MCF 10A (cell line): ENCODE measurements around the gene CNTNAP2. TPM values are rescaled to one million over a fixed set of nuclear protein-coding genes. Genes with fewer than 3 reads are reported as not detected.

Source experiments
- BruUV-seq: library from RNA; stranded (reverse); fragments of 400-500 nt; replicated peaks from 2 replicates; lab custom pipeline; 2021; lab: Mats Ljungman, UMichigan
- CTCF ChIA-PET: fragments of 300-600 bp; sonication (Branson Sonifier 250); formaldehyde crosslinking; extraction: SDS; loops from one replicate; lab custom pipeline; 2021; ENCODE audit warnings: antibody characterized with exemption, inconsistent platforms; lab: Yijun Ruan, JAX
- POLR2A ChIA-PET: fragments of 300-600, 350-650 bp; sonication (Branson Sonifier 250); formaldehyde crosslinking; extraction: SDS; loops from one replicate; lab custom pipeline; 2020; ENCODE audit warnings: antibody characterized with exemption, inconsistent platforms; lab: Yijun Ruan, JAX
- DNase-seq: peaks from one replicate; pipeline ENCODE4 v3.0.0-alpha.2; 2018; ENCODE audit not compliant: unreplicated experiment
- H3K27ac Mint-ChIP-seq: one replicate; pipeline ENCODE4 v1.8.0; 2022; ENCODE audit warnings: mild to moderate bottlenecking, low read depth, mixed read lengths; ENCODE audit not compliant: unreplicated experiment
- H3K27me3 Mint-ChIP-seq: one replicate; pipeline ENCODE4 v1.8.0; 2022; ENCODE audit warnings: mixed read lengths; ENCODE audit not compliant: insufficient read depth, unreplicated experiment
- H3K36me3 Mint-ChIP-seq: one replicate; pipeline ENCODE4 v1.8.0; 2022; ENCODE audit warnings: mild to moderate bottlenecking, moderate library complexity, mixed read lengths; ENCODE audit not compliant: insufficient read depth, unreplicated experiment
- H3K4me1 Mint-ChIP-seq: one replicate; pipeline ENCODE4 v1.8.0; 2022; ENCODE audit warnings: mixed read lengths; ENCODE audit not compliant: insufficient read depth, unreplicated experiment
- H3K4me3 Mint-ChIP-seq: one replicate; pipeline ENCODE4 v1.8.0; 2022; ENCODE audit warnings: mild to moderate bottlenecking, moderate library complexity, mixed read lengths; ENCODE audit not compliant: unreplicated experiment
- H3K9me3 Mint-ChIP-seq: one replicate; pipeline ENCODE4 v1.8.0; 2022; ENCODE audit warnings: mixed read lengths; ENCODE audit not compliant: unreplicated experiment
- CTCF ChIP-seq: fragments of 200-600 bp; IDR thresholded peaks from one replicate; pipeline ENCODE4 v1.8.0; 2022; ENCODE audit warnings: antibody characterized with exemption, mild to moderate bottlenecking; ENCODE audit not compliant: unreplicated experiment
- intact Hi-C: fragments of 100-400 bp; cut with micrococcal nuclease; formaldehyde crosslinking; loops from 2 replicates; pipeline ENCODE4 v1.14.1; 2022
- total RNA-seq: library from RNA; stranded (reverse); gene quantifications from 2 replicates; pipeline ENCODE4 v1.2.3, GENCODE V29; 2022

The CNTNAP2 gene
- total RNA-seq, 1 experiment from 2014 or later, result 1.1 TPM

GRCh38 chr7:147033641-147034040 is 917.0 kb downstream of the CNTNAP2 start:
- POLR2A ChIA-PET, result interaction anchor here (0.6 kb wide), 1 partner anchor 1419 kb away, joined by 3 read pairs; no protein-coding TSS in a partner anchor
- CTCF ChIA-PET, result interaction anchor here (0.7 kb wide), 2 partner anchors 266 to 660 kb away, joined by 3 read pairs; no protein-coding TSS in a partner anchor
- Mint-ChIP-seq H3K27ac (no peak overlapping the region), H3K36me3 (no peaks in the 10 kb centered on the region), H3K27me3 (peaks cover 56% of the 10 kb centered on the region), H3K4me1 (no peaks in the 10 kb centered on the region), H3K9me3 (no peaks in the 10 kb centered on the region), H3K4me3 (no peak overlapping the region)
- intact Hi-C loops, result no loop called here
- no peak for DNase-seq
- BruUV-seq, result no TSS peak
- TF ChIP-seq CTCF, result no peak

GRCh38 chr7:147041438-147041837 is 924.8 kb downstream of the CNTNAP2 start:
- intact Hi-C loops, result no loop called here
- POLR2A ChIA-PET, result no interaction called here
- no TSS peak for BruUV-seq
- no peak for TF ChIP-seq CTCF
- CTCF ChIA-PET, result no interaction called here
- Mint-ChIP-seq H3K27me3 (peaks cover 55% of the 10 kb centered on the region), H3K4me1 (no peaks in the 10 kb centered on the region), H3K4me3 (no peak overlapping the region), H3K27ac (no peak overlapping the region), H3K36me3 (no peaks in the 10 kb centered on the region), H3K9me3 (no peaks in the 10 kb centered on the region)
- no peak for DNase-seq

- H3K36me3 Mint-ChIP-seq, result no peaks in the 10 kb centered on the region
- TF ChIP-seq CTCF, result no peak
- no peak overlapping the region for H3K27ac Mint-ChIP-seq
- ChIA-PET POLR2A (no interaction called here), CTCF (no interaction called here)
- H3K27me3 Mint-ChIP-seq, result peaks cover 47% of the 10 kb centered on the region
- intact Hi-C loops, result no loop called here
- H3K9me3 Mint-ChIP-seq, result no peaks in the 10 kb centered on the region
- H3K4me1 Mint-ChIP-seq, result no peaks in the 10 kb centered on the region
- no peak overlapping the region for H3K4me3 Mint-ChIP-seq
- no TSS peak for BruUV-seq
- no peak for DNase-seq
Observed at GRCh38 chr7:147044941-147045340, 928.3 kb downstream of the CNTNAP2 start.

GRCh38 chr7:147047696-147048095 is 931.1 kb downstream of the CNTNAP2 start:
- Mint-ChIP-seq H3K9me3 (no peaks in the 10 kb centered on the region), H3K4me3 (no peak overlapping the region), H3K27ac (no peak overlapping the region), H3K36me3 (no peaks in the 10 kb centered on the region), H3K4me1 (no peaks in the 10 kb centered on the region), H3K27me3 (peaks cover 42% of the 10 kb centered on the region)
- TF ChIP-seq CTCF, result no peak
- no TSS peak for BruUV-seq
- CTCF ChIA-PET, result no interaction called here
- DNase-seq, result no peak
- POLR2A ChIA-PET, result interaction anchor here (0.7 kb wide), 1 partner anchor 485 kb away, joined by 3 read pairs; no protein-coding TSS in a partner anchor
- intact Hi-C loops, result no loop called here
